A549 treated with CORT108297 at 1 μM for 4 hours (cell line): ENCODE data around the gene PPP1CC. TPM values are rescaled to one million over a fixed set of nuclear protein-coding genes. Genes with fewer than 3 reads are reported as not detected.

ENCODE experiments used
- total RNA-seq: library from RNA; stranded (reverse); fragments of 200-300 nt; extraction: Qiagen RNA extraction; gene quantifications from 5 replicates; pipeline ENCODE4 v1.2.3, GENCODE V29; 2022

PPP1CC gene
- 128 to 149 TPM (median 144 TPM) in 5 replicates for total RNA-seq

DNA sequence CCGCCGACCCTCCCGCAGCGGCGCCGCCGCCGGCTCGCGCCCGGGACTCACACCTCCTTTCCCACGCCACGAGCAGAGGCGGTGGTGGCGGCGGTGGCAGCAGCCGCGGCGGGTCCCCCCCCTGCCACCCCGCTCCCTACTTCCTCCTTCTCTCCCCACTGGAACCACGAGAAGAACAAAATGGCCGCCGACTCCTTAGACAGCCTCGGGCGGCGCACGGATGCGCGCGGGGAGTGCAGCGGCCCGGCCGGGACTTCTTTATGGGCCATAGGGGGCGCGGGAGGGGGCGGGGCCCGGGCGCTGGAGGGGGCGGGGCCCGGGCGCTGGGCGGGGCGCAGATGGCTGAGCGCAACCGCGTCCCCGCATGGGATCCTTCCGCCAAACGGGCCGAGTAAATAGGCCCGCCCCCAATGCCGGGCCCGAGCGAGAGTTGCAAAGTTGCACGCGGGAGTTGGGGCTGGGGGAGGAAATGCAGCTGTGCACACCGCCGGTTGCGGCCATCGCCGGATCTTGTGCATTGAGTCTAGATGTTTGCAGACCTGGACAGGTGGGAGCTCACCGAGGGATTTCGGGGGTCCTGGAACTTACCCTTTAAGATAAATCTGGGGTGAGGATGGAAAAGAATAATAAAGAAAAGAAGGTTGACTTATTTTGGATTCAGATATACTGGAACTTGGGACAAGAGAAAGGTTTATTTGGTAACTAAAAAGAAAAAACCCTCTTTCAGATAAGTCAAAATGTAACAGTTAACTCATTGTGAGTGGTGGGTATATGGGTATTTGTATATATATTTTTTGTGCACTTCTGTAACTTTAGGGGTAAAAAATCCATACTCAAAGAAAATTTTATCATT, at the start of gene PPP1CC:
TSS of gene PPP1CC (minus strand) at position 174 of the 853 bp plus-strand sequence. CDS start 184 bp downstream, outside the sequence.

GRCh38 chr12:110688446-110689280, 54.0 kb downstream of the PPP1CC start, which contains the start of gene HVCN1:
HVCN1 (minus strand) TSS chr12:110689115; CDS start chr12:110683245, 5,870 bp downstream.

Other genes with a start within 250 kb of the PPP1CC start
- gene VPS29, start 240.8 kb downstream of the PPP1CC start, total RNA-seq = 134 to 170 TPM (median 143 TPM) in 5 replicates
- 0.15 to 0.38 TPM (median 0.17 TPM) in 5 replicates for gene RAD9B, start 240.6 kb downstream of the PPP1CC start, total RNA-seq
- gene PPTC7, start 159.6 kb downstream of the PPP1CC start, total RNA-seq = 17.3 to 22.8 TPM (median 20.0 TPM) in 5 replicates
- 29.7 to 34.6 TPM (median 32.8 TPM) in 5 replicates for gene TCTN1, start 128.8 kb downstream of the PPP1CC start, total RNA-seq
- gene HVCN1, start 53.8 kb downstream of the PPP1CC start, total RNA-seq = 0.42 to 0.77 TPM (median 0.61 TPM) in 5 replicates
- gene CCDC63, start 104.1 kb upstream of the PPP1CC start, total RNA-seq = not detected in 5 replicates
- gene MYL2, start 177.7 kb upstream of the PPP1CC start, total RNA-seq = 0.13 to 0.24 TPM (median 0.16 TPM) in 4 of 5 replicates, not detected in the other